Erythroblast (primary cell): ENCODE data around the gene TFG.

Source experiments
- GATA1 ChIP-seq: IDR thresholded peaks from 2 replicates; pipeline ENCODE4 v1.6.1; 2011; ENCODE audit warnings: low read depth, mild to moderate bottlenecking, control low read depth, low read length, moderate library complexity
- POLR2A ChIP-seq: IDR thresholded peaks from 2 replicates; pipeline ENCODE4 v1.6.1; 2011; ENCODE audit warnings: mild to moderate bottlenecking, low read length

- TF ChIP-seq POLR2A: no peak
- no peak for TF ChIP-seq GATA1
Measured at GRCh38 chr3:100662113-100662823, 47.0 kb upstream of the TFG start.
